Activated CD4-positive, alpha-beta T cell treated with anti-CD3 and anti-CD28 coated beads, Interleukin-2, amount 10 ng/mL, durations not matched to agents 7 days and 5 days (primary cell): ENCODE measurements around the gene DENND5A. TPM values are rescaled to one million over a fixed set of nuclear protein-coding genes. Genes with fewer than 3 reads are reported as not detected.

Experiments used
- CTCF ChIA-PET: fragments of 350-600 bp; sonication (Branson Sonifier 250); formaldehyde crosslinking; loops from one replicate; lab custom pipeline; 2021; ENCODE audit warnings: antibody characterized with exemption; lab: Charles Lee
- POLR2A ChIA-PET: fragments of 350-600 bp; sonication (Branson Sonifier 250); formaldehyde crosslinking; loops from one replicate; lab custom pipeline; 2021; ENCODE audit warnings: antibody characterized with exemption; lab: Charles Lee
- DNase-seq: peaks from one replicate; pipeline ENCODE4 v3.0.0-alpha.2; 2020
- H3K27ac Mint-ChIP-seq: one replicate; pipeline ENCODE4 v1.8.0; 2021; ENCODE audit warnings: mild to moderate bottlenecking, moderate library complexity, mixed read lengths
- H3K27me3 Mint-ChIP-seq: one replicate; pipeline ENCODE4 v1.8.0; 2021; ENCODE audit warnings: mixed read lengths
- H3K36me3 Mint-ChIP-seq: one replicate; pipeline ENCODE4 v1.8.0; 2021; ENCODE audit warnings: low read depth, mixed read lengths
- H3K4me1 Mint-ChIP-seq: one replicate; pipeline ENCODE4 v1.8.0; 2021; ENCODE audit warnings: mixed read lengths
- H3K4me3 Mint-ChIP-seq: one replicate; pipeline ENCODE4 v1.8.0; 2021; ENCODE audit warnings: mild to moderate bottlenecking, moderate library complexity, mixed read lengths
- H3K9me3 Mint-ChIP-seq: one replicate; pipeline ENCODE4 v1.8.0; 2021; ENCODE audit warnings: mixed read lengths
- total RNA-seq, 2 experiments: library from RNA; stranded (reverse); gene quantifications; one replicate each; pipeline ENCODE4 v1.2.3, GENCODE V29; 2021

Gene DENND5A
- 10 to 100 TPM; 70.2 to 93.5 TPM for total RNA-seq

DNA sequence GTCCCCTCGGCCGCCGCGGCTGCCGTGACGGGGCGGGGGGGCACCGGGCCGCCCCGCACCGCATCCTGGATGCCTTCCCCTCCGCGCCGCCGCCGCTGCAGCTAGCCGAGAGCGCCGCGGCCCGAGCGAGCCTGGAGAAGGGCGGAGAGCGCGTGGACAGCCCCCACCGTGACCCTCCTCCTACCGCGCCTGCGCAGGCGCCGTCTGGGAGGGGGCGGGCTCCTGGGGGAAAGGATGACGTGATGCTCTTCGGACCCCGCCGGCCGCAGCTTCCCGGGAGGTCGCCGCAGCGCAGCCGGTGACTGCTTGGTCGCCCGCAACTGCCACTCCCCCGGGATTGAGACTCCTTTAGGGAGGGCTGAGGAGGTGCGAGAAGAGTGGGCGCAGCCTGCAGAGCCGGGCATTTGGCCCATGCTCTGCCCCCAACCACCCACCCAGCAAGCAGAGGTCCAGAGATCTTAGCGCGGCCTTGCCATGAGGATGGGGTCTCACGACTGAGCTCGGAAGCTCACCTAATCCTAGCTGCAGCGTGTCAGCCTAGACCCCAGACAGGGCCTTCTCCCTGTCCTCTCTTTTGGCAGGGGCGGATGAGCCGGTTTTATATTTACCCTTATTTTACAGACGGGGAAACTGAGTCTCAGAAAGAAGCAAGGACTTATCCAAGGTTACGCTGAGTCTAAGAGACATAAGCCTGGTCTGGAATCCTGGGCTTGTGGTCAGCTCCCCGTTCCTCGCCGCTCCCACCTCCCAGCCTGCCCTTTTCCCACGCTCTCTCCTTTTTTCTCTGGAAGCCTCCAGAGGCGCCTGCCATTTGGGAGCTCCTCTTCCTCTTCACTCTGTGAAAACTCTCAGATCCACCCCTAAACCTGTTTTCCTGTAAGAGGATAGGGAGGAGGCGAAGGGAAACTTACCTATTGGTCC is at the start of gene DENND5A:
TSS of gene DENND5A (minus strand) at position 140 of the 921 bp plus-strand sequence. CDS start 281 bp downstream, outside the sequence.
- Mint-ChIP-seq H3K27ac (peak within 1 kb of the TSS; percentile 91), H3K9me3 (no peaks in the 10 kb centered on the region), H3K36me3 (peaks cover 14% of the 10 kb centered on the region), H3K27me3 (peaks cover 23% of the 10 kb centered on the region), H3K4me3 (peak within 1 kb of the TSS; percentile 88), H3K4me1 (peaks cover 41% of the 10 kb centered on the region)
- ChIA-PET POLR2A (interaction anchor here (0.6 kb wide), 1 partner anchor 43 kb away, joined by 4 read pairs; no protein-coding TSS in a partner anchor), CTCF (interaction anchor here (1.2 to 2.2 kb wide), 4 partner anchors 12 to 22 kb away, joined by 3 to 9 read pairs (median 5); no protein-coding TSS in a partner anchor)
- peak; percentile 64 for DNase-seq

DNA sequence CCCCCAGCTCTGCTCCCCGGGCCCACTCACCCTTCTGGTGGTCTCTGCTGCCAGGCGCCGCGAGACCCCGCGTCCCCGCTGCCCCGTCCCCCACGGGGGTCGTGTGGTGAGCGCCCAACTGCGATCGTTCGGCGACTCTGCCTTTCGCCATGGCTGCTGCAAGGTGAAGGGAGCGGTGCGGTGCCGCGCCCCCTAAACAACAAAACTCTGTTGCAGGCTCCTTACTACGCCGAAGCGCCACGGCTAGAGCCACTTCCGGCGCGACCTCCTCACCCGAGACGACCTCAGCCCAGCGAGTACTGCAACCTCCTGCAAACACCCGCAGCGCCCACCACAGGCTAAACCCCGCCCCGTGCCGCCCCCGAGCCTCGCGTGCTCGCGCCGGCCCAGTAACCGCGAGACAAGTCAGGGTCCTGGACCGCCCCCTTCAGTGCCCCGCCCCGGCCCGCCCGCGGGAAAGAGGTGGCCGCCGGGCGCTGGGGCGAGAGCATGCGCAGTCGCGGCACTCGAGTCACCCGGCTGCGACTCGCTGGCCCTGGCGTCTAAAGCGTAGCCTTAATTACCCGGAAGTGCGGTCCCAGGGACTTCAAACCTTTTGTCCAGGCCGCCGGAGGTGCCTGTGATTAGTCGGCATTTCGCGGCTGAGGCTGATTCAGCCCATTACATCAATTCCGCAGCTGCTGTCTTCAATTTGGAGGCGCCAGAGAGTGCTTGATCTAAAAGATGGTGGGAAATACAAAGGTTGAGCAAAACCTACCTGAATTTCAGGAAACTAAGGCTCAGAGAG is 49.3 kb upstream of the DENND5A start, which contains the start of gene TMEM41B:
TSS of gene TMEM41B (minus strand) at position 303 of the 787 bp plus-strand sequence. CDS start at position 151, 152 bp downstream.
- peak within 1 kb of the TSS; percentile 92 for H3K4me3 Mint-ChIP-seq
- peak within 1 kb of the TSS; percentile 97 for H3K27ac Mint-ChIP-seq
- DNase-seq: peak; percentile 99
- H3K27me3 Mint-ChIP-seq: peaks cover 19% of the 10 kb centered on the region
- no peaks in the 10 kb centered on the region for H3K9me3 Mint-ChIP-seq
- CTCF ChIA-PET: interaction anchor here (0.9 to 1.2 kb wide), 2 partner anchors 13 to 289 kb away, joined by 4 to 5 read pairs; no protein-coding TSS in a partner anchor
- POLR2A ChIA-PET: no interaction called here
- H3K4me1 Mint-ChIP-seq: peaks cover 36% of the 10 kb centered on the region
- H3K36me3 Mint-ChIP-seq: peaks cover 27% of the 10 kb centered on the region

DNA sequence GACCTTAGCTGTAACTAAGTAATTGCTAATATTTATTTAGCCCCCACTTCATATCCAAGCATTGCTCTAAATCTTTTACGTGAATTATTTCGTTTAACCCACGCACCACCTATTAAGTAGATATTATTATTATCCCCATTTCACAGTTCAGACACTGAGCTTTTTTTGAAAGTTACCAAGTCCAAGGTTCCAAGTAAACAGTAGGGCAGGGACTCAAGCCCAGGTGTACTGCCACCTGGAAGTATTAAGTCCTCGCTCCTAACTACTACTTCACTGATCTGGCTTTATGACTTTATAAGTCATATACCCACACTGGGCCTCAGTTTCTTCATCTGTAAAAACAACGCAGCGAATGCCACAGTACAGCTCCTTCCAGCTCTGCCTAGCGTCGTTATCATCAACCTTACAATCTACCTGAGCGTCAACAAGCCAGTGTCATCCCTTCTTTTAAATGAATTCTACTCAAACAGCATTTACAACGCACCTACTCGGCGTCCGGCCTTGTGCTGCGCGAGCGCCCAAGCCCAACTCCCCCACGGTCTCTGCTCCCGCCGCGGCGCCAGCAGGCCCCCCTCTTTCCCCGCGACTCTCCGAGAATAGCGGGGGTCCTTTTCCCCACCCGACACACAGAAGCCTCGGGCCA is 48.6 kb upstream of the DENND5A start:
- peak; percentile 28 for DNase-seq
- Mint-ChIP-seq H3K4me1 (peaks cover 39% of the 10 kb centered on the region), H3K36me3 (peaks cover 32% of the 10 kb centered on the region), H3K4me3 (peak overlapping the region; percentile 92), H3K27me3 (peaks cover 11% of the 10 kb centered on the region), H3K27ac (peak overlapping the region; percentile 97), H3K9me3 (peaks cover 2% of the 10 kb centered on the region)
- ChIA-PET CTCF (interaction anchor here (0.7 to 1.1 kb wide), 5 partner anchors 71 to 231 kb away, joined by 3 to 4 read pairs (median 4); no protein-coding TSS in a partner anchor), POLR2A (no interaction called here)

DNA sequence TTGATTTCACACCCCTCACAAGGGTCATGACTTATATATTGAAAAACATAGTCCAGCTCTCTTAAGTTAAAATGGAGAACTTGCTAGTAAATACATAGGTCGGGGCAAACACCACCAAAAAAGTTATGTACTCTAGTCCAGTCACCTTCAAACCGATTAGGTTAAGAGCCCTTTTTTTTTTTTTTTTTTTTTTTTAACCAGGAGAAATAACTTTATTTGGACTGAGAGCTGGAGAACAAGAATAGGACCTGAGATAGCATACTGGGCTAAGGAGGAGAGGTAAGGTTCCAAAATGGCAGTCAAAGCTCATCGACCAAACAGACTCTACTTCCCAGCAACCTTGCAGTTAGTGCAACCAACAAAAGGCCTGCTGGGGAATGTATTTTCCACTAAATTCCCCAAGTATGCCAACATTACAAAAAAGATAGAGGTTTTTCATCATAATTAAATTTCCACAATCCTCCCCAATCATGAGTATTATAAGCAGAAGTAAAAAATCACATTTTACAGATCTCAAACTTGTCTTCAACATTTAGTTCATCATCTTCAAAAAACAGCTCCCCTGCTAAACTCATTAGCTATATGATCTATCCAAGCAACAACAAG is 45.4 kb upstream of the DENND5A start:
- CTCF ChIA-PET: interaction anchor here (0.5 to 1.6 kb wide), 4 partner anchors 16 to 60 kb away, joined by 3 to 7 read pairs (median 3); no protein-coding TSS in a partner anchor

DNA sequence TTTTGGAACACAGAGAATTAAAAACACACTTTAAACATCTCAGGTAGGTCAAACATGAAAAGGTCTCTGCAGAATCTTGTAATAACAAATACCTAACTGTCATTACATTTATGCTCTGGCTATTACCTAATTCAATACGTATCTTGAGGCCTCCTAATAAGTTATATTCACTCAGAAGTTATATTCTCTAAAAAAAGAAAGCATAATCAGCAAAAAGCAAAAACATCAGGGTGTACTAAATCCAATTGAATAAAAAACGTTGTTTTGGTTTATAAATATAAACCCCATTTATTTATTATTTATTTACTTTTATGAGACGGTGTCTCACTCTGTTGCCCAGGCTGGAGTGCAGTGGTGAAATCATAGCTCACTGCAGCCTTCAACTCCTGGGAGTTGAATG is 39.0 kb upstream of the DENND5A start:
- Mint-ChIP-seq H3K4me1 (peaks cover 12% of the 10 kb centered on the region), H3K9me3 (peaks cover 4% of the 10 kb centered on the region), H3K4me3 (no peak overlapping the region), H3K27ac (no peak overlapping the region), H3K27me3 (no peaks in the 10 kb centered on the region), H3K36me3 (peaks cover 11% of the 10 kb centered on the region)
- CTCF ChIA-PET: interaction anchor here (0.6 kb wide), 1 partner anchor 244 kb away, joined by 4 read pairs; no protein-coding TSS in a partner anchor
- POLR2A ChIA-PET: no interaction called here
- no peak for DNase-seq

More for the DNA sequence above, 45.4 kb upstream of the DENND5A start:
- no peak overlapping the region for H3K4me3 Mint-ChIP-seq
- no peaks in the 10 kb centered on the region for H3K27me3 Mint-ChIP-seq
- POLR2A ChIA-PET: no interaction called here
- no peak overlapping the region for H3K27ac Mint-ChIP-seq
- peaks cover 41% of the 10 kb centered on the region for H3K36me3 Mint-ChIP-seq
- H3K9me3 Mint-ChIP-seq: peaks cover 6% of the 10 kb centered on the region
- DNase-seq: no peak
- H3K4me1 Mint-ChIP-seq: peaks cover 48% of the 10 kb centered on the region

DNA sequence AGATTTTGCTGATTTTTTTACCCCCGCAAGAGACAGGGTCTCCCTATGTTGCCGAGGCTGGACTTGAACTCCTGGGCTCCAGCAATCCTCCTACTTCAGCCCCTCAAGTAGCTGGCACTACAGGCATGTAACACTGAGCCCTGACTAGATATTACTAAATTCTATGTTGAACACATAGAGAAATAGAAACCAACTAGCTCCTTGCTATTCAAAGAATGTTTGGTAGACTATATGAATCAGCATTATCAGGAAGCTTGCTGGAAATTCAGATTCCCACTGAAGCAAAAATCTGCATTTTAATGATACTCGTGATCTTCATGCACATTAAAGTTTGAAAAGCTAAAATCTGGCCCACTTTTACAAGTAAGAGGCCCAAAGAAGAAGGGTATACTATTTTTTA is 37.3 kb upstream of the DENND5A start:
- Mint-ChIP-seq H3K36me3 (peaks cover 6% of the 10 kb centered on the region), H3K4me3 (no peak overlapping the region), H3K27me3 (no peaks in the 10 kb centered on the region), H3K27ac (no peak overlapping the region), H3K4me1 (peaks cover 7% of the 10 kb centered on the region), H3K9me3 (no peaks in the 10 kb centered on the region)
- DNase-seq: no peak
- ChIA-PET CTCF (no interaction called here), POLR2A (no interaction called here)

DNA sequence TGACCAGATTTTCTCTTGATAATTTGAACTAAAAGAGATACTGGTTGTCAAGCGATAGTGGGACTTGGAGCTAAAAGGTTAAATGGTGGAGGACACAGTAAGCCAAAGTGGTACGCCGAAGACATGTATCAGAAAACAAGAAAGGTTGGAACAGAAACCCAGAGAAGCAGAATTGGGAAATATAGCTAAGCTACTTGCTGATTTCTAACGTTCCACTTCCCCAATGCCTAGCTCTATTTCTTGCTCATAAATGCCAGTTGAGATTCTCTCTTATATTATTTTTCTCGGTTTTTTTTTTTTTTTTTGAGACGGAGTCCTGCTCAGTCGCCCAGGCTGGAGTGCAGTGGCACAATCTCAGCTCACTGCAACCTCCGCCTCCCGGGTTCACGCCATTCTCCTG is 36.6 kb upstream of the DENND5A start:
- H3K4me1 Mint-ChIP-seq: peaks cover 3% of the 10 kb centered on the region
- POLR2A ChIA-PET: interaction anchor here (0.5 to 0.7 kb wide), 2 partner anchors 16 to 629 kb away, joined by 3 to 9 read pairs; no protein-coding TSS in a partner anchor

DNA sequence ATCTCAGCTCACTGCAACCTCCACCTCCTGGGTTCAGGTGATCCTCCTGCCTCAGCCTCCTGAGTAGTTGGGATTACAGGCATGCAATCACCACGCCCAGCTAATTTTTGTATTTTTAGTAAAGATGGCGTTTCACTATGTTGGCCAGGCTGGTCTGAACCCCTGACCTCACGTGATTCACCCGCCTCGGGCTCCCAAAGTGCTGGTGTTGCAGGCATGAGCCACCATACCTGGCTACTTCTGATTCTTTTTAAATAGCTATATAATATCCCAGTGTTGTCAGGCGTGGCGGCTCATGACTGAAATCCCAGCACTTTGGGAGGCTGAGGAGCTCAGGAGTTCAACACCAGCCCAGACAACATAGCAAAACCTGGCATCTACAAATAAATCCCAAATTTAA is 28.5 kb upstream of the DENND5A start:
- CTCF ChIA-PET: interaction anchor here (0.7 to 1.1 kb wide), 2 partner anchors 17 to 814 kb away, joined by 3 read pairs; no protein-coding TSS in a partner anchor
- H3K4me3 Mint-ChIP-seq: no peak overlapping the region
- POLR2A ChIA-PET: no interaction called here
- no peaks in the 10 kb centered on the region for H3K27me3 Mint-ChIP-seq
- peaks cover 15% of the 10 kb centered on the region for H3K36me3 Mint-ChIP-seq
- H3K4me1 Mint-ChIP-seq: peaks cover 3% of the 10 kb centered on the region
- no peak for DNase-seq
- no peaks in the 10 kb centered on the region for H3K9me3 Mint-ChIP-seq
- no peak overlapping the region for H3K27ac Mint-ChIP-seq

More for the DNA sequence above, 36.6 kb upstream of the DENND5A start:
- no peak overlapping the region for H3K27ac Mint-ChIP-seq
- DNase-seq: no peak
- H3K27me3 Mint-ChIP-seq: no peaks in the 10 kb centered on the region
- no peaks in the 10 kb centered on the region for H3K9me3 Mint-ChIP-seq
- no peak overlapping the region for H3K4me3 Mint-ChIP-seq
- peaks cover 2% of the 10 kb centered on the region for H3K36me3 Mint-ChIP-seq
- CTCF ChIA-PET: interaction anchor here (0.6 to 0.9 kb wide), 2 partner anchors 13 to 19 kb away, joined by 4 read pairs; partner anchors contain the start of gene TMEM41B

DNA sequence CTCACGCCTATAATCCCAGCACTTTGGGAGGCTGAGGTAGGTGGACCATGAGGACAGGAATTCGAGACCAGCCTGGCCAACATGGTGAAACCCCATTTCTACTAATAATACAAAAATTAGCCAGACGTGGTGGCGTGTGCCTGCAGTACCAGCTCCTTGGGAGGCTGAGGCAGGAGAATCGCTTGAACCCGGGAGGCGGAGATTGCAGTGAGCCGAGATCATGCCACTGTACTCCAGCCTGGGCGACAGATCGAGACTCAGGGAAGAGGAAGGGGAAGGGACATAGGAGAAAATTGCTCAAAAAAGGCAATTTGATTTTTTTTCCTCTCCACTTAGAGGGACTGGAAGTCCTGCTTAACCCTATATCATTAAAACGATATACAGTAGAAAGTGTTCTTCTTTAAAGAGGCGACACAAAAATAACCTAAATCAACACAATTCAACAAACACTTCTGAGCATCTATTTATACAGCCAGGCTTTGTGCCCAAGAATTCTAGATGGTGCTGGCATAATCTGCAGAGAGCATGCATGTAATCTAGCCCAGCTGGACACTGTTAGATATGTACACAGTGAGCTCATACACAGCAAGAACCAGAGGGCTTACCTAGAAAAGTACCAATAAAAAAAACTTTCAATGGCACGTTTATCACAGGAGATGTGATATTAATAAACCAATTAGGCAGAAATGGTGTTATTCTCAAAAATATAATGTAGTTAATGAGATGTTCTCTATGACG is 20.9 kb upstream of the DENND5A start:
- Mint-ChIP-seq H3K4me1 (peaks cover 8% of the 10 kb centered on the region), H3K27me3 (no peaks in the 10 kb centered on the region), H3K27ac (no peak overlapping the region), H3K4me3 (no peak overlapping the region), H3K36me3 (peaks cover 38% of the 10 kb centered on the region), H3K9me3 (no peaks in the 10 kb centered on the region)
- CTCF ChIA-PET: no interaction called here
- no peak for DNase-seq
- POLR2A ChIA-PET: interaction anchor here (0.6 kb wide), 1 partner anchor 15 kb away, joined by 3 read pairs; no protein-coding TSS in a partner anchor

DNA sequence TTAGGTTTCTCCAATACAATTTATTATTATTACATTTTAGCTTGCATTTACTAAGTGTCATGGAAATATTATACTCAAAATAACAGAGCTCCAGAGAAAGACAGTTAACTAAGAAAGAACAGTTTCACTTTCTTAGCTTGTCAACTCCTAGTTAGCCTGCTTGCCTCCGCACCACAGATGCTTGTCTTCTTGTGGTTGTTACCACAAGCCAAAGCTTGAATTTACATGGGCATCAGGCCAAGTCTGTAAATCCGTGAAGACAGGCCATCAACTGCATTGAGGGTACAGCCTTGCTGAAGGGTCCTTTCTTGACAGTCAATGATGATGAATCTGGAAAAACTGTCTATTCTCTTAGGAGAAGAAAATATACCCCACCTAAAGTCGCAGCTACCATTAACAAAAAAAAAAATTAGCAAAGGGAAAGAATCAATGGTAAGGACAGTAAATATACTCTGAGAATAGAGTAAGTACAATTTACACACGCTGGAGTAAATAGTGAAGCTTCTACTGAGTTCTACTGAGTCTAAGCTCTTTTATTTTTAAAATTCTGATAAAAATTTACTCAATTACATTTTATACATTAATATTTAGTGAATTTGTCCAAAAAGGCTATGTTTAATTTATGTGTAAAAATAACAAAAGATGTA is 15.6 kb upstream of the DENND5A start:
- Mint-ChIP-seq H3K27me3 (no peaks in the 10 kb centered on the region), H3K4me3 (peak overlapping the region; percentile 55), H3K36me3 (peaks cover 38% of the 10 kb centered on the region), H3K4me1 (peaks cover 24% of the 10 kb centered on the region), H3K9me3 (no peaks in the 10 kb centered on the region), H3K27ac (peak overlapping the region; percentile 86)
- ChIA-PET CTCF (interaction anchor here (0.8 to 1.3 kb wide), 5 partner anchors 9 to 55 kb away, joined by 3 to 4 read pairs (median 3); partner anchors contain the start of gene DENND5A), POLR2A (interaction anchor here (0.6 kb wide), 1 partner anchor 104 kb away, joined by 3 read pairs; the partner anchor contains the start of gene IPO7)
- DNase-seq: peak; percentile 86
